Measurements from ENCODE around the gene ZNF555. TPM values are rescaled to one million over a fixed set of nuclear protein-coding genes. Genes with fewer than 3 reads are reported as not detected.

Gene ZNF555
- total RNA-seq, 1 donor from 2014 or later = 18.8 TPM

DNA sequence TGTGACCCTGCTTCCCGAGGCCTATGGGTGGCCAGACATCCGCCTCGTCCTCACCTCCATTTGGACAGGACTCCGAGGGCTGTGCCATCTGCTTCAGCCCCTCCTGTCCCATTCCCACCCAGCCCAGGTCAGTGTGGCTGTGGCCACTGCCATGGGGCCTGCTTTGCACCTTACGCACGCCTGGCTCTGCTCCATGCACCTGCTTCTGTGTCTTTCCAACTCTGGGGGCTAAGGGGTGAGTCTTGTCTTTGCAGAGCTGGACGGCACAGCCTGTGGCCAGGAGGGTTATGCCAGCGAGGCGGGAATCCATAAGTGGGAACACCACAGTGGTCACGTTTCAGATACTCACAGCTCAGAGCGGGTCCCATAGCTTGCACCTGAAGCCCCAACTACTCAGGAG, 26.8 kb upstream of the ZNF555 start:
- Mint-ChIP-seq H3K27ac (peak overlapping the region; percentile 74), H3K4me3 (no peak overlapping the region), H3K27me3 (ENCODE audit: insufficient read depth, low read depth) (peaks cover 3% of the 10 kb centered on the region), H3K4me1 (no peaks in the 10 kb centered on the region), H3K36me3 (peaks cover 2% of the 10 kb centered on the region), H3K9me3 (no peaks in the 10 kb centered on the region)
- Histone ChIP-seq H3K9ac (no peak overlapping the region), H3K79me2 (ENCODE audit: low read depth) (no peaks in the 10 kb centered on the region), H4K20me1 (ENCODE audit: low read depth) (peaks cover 7% of the 10 kb centered on the region), H3K4me3 (no peak overlapping the region), H3K4me1 (no peaks in the 10 kb centered on the region), H3K36me3 (no peaks in the 10 kb centered on the region), H3K27me3 (no peaks in the 10 kb centered on the region), H2AFZ (replicated peaks) (no peak overlapping the region), H3K27ac (no peak overlapping the region), H3K9me3 (ENCODE audit: low read depth) (no peaks in the 10 kb centered on the region), H3F3A (ENCODE audit: low read depth) (no peaks in the 10 kb centered on the region), H3K4me2 (no peak overlapping the region)
- no peak for TF ChIP-seq EZH2phosphoT487 (IDR thresholded peaks at IDR 0.05)
- TF ChIP-seq EZH2 (IDR thresholded peaks at IDR 0.05) = no peak
- TF ChIP-seq, protein P1, sequence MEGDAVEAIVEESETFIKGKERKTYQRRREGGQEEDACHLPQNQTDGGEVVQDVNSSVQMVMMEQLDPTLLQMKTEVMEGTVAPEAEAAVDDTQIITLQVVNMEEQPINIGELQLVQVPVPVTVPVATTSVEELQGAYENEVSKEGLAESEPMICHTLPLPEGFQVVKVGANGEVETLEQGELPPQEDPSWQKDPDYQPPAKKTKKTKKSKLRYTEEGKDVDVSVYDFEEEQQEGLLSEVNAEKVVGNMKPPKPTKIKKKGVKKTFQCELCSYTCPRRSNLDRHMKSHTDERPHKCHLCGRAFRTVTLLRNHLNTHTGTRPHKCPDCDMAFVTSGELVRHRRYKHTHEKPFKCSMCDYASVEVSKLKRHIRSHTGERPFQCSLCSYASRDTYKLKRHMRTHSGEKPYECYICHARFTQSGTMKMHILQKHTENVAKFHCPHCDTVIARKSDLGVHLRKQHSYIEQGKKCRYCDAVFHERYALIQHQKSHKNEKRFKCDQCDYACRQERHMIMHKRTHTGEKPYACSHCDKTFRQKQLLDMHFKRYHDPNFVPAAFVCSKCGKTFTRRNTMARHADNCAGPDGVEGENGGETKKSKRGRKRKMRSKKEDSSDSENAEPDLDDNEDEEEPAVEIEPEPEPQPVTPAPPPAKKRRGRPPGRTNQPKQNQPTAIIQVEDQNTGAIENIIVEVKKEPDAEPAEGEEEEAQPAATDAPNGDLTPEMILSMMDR (IDR thresholded peaks at IDR 0.05) = no peak
- DNase-seq (ENCODE audit: low spot score) = no peak

DNA sequence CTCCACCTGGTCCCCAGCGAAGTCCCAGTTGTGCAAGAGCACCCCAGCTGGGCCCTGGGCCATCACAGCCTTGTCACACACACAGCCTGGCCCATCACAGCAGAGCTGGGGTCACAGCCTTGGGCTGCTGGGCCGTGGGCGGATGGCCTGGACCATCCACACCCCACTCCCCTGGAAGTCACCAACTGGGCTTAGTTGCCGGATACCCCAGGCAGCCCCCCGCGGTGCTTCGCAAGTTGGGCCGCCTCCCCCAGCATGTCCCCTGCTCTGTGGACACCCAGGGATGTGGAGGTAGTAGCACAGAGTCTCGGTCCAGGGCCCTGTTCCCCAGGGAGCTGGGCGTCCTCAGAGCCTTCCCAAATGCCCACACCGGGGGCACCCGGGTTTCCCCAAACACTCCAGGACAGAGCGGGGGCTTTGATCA, 26.1 kb upstream of the ZNF555 start:
- no peak overlapping the region for H3K9ac ChIP-seq
- H3K27me3 ChIP-seq = no peaks in the 10 kb centered on the region
- no peaks in the 10 kb centered on the region for H3K9me3 ChIP-seq (ENCODE audit: low read depth)
- no peak overlapping the region for H3K4me3 ChIP-seq
- H3K9me3 Mint-ChIP-seq = peaks cover under 1% of the 10 kb centered on the region
- peaks cover 7% of the 10 kb centered on the region for H4K20me1 ChIP-seq (ENCODE audit: low read depth)
- H3K4me1 Mint-ChIP-seq = peaks cover under 1% of the 10 kb centered on the region
- H3K4me1 ChIP-seq = no peaks in the 10 kb centered on the region
- H3F3A ChIP-seq (ENCODE audit: low read depth) = no peaks in the 10 kb centered on the region
- peaks cover 3% of the 10 kb centered on the region for H3K27me3 Mint-ChIP-seq (ENCODE audit: insufficient read depth, low read depth)
- no peaks in the 10 kb centered on the region for H3K79me2 ChIP-seq (ENCODE audit: low read depth)
- H3K36me3 Mint-ChIP-seq = peaks cover 2% of the 10 kb centered on the region
- no peak overlapping the region for H2AFZ ChIP-seq (replicated peaks)
- no peak overlapping the region for H3K4me3 Mint-ChIP-seq
- H3K27ac Mint-ChIP-seq = no peak overlapping the region
- H3K4me2 ChIP-seq = no peak overlapping the region
- H3K36me3 ChIP-seq = no peaks in the 10 kb centered on the region
- no peak for DNase-seq (ENCODE audit: low spot score)
- TF ChIP-seq EZH2phosphoT487 (IDR thresholded peaks at IDR 0.05) (no peak), EZH2 (IDR thresholded peaks at IDR 0.05) (no peak)
- TF ChIP-seq, protein P1 (IDR thresholded peaks at IDR 0.05) = no peak
- no peak overlapping the region for H3K27ac ChIP-seq

DNA sequence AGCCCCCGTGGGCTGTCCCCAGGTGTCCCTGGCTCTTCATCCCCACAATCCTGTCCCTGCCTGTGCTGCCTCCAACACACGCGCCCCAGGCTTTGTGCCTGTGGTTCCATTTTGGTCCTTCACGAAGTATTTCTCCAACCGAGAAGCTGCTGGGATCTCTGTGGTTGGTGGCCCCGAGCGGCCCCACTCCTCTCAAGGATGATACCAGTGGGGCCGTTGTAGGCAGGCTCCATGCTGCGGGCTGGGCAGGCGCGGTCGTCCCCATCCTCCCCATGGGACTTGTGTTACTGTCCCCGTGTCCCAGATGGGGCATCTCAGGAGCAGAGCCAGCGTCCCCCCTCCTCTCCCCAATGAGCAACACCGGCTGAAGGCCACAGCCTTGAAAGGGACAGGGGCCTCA, 25.4 kb upstream of the ZNF555 start:
- Mint-ChIP-seq H3K9me3 (peaks cover 2% of the 10 kb centered on the region), H3K27ac (no peak overlapping the region), H3K36me3 (peaks cover 2% of the 10 kb centered on the region), H3K4me1 (peaks cover 2% of the 10 kb centered on the region), H3K27me3 (ENCODE audit: insufficient read depth, low read depth) (peaks cover 6% of the 10 kb centered on the region), H3K4me3 (no peak overlapping the region)
- Histone ChIP-seq H2AFZ (replicated peaks) (no peak overlapping the region), H3K9ac (no peak overlapping the region), H3K36me3 (no peaks in the 10 kb centered on the region), H3K4me3 (no peak overlapping the region), H3K27me3 (no peaks in the 10 kb centered on the region), H4K20me1 (ENCODE audit: low read depth) (peaks cover 7% of the 10 kb centered on the region), H3K9me3 (ENCODE audit: low read depth) (no peaks in the 10 kb centered on the region), H3F3A (ENCODE audit: low read depth) (no peaks in the 10 kb centered on the region), H3K79me2 (ENCODE audit: low read depth) (peaks cover 2% of the 10 kb centered on the region), H3K4me1 (no peaks in the 10 kb centered on the region), H3K27ac (no peak overlapping the region), H3K4me2 (no peak overlapping the region)
- TF ChIP-seq, protein P1 (IDR thresholded peaks at IDR 0.05) = no peak
- TF ChIP-seq EZH2phosphoT487 (IDR thresholded peaks at IDR 0.05) (no peak), EZH2 (IDR thresholded peaks at IDR 0.05) (no peak)
- DNase-seq (ENCODE audit: low spot score) = no peak

All from neural progenitor cell (in vitro differentiated cells).